H1 (cell line): ENCODE measurements around the gene PPP2R2D. TPM values are rescaled to one million over a fixed set of nuclear protein-coding genes. Genes with fewer than 3 reads are reported as not detected.

Experiments used
- CHD2 ChIP-seq: IDR thresholded peaks from 2 replicates; pipeline ENCODE4 v1.6.1; 2012; ENCODE audit warnings: low read length, improper control_type of control experiment
- EGR1 ChIP-seq: IDR thresholded peaks from 2 replicates; pipeline ENCODE4 v1.6.1; 2011; ENCODE audit warnings: low read depth, low read length, borderline replicate concordance
- EZH2 ChIP-seq: fragments of 200-600 bp; sonication (generic); IDR thresholded peaks from 2 replicates; pipeline ENCODE4 v1.7.1; 2012; ENCODE audit warnings: low read depth, mild to moderate bottlenecking, moderate library complexity, low read length, inconsistent platforms; ENCODE audit not compliant: severe bottlenecking
- JUND ChIP-seq: IDR thresholded peaks from 2 replicates; pipeline ENCODE4 v1.6.1; 2011; ENCODE audit warnings: mild to moderate bottlenecking, improper control_type of control experiment, low read length
- NRF1 ChIP-seq: IDR thresholded peaks from 2 replicates; pipeline ENCODE4 v1.6.1; 2011; ENCODE audit warnings: mild to moderate bottlenecking, low read depth, low read length, improper control_type of control experiment
- POLR2A ChIP-seq, 2 experiments: IDR thresholded peaks; 1 replicate in 1 of 2; 2 replicates in 1 of 2; pipeline ENCODE4 v1.6.1; 2011; ENCODE audit warnings: low read depth in 2 of 2, low read length in 2 of 2, mild to moderate bottlenecking in 2 of 2; ENCODE audit errors: control extremely low read depth in 1 of 2
- RBBP5 ChIP-seq: IDR thresholded peaks from 2 replicates; pipeline ENCODE4 v1.7.1; 2012; ENCODE audit warnings: low read depth, mild to moderate bottlenecking, inconsistent platforms, low read length, moderate library complexity, borderline replicate concordance
- RNF2 ChIP-seq: fragments of 200-900, 300-1000 bp; sonication (generic); IDR thresholded peaks from 2 replicates; pipeline ENCODE4 v1.7.1; 2016; ENCODE audit warnings: borderline replicate concordance, low read depth, mild to moderate bottlenecking, antibody characterized with exemption, low read length; ENCODE audit not compliant: poor library complexity, severe bottlenecking; ENCODE audit errors: missing control alignments
- TCF12 ChIP-seq: IDR thresholded peaks from 2 replicates; pipeline ENCODE4 v1.6.1; 2011; ENCODE audit warnings: low read depth, mild to moderate bottlenecking, low read length
- polyA plus RNA-seq, 7 experiments: library from polyadenylated mRNA; depleted of rRNA in 3 of 7; stranded (reverse) in 5 of 7; unstranded in 2 of 7; fragments of >200 nt in 5 of 7; fragments of 200-250 nt in 2 of 7; gene quantifications; 1 replicate in 5 of 7; 2 replicates in 1 of 7; 4 replicates in 1 of 7; pipeline versions ENCODE4 v1.2.1 to v1.2.3, GENCODE V29; 2011 to 2013; ENCODE audit warnings: missing spikeins in 2 of 7, mixed read lengths in 2 of 7
- total RNA-seq: library from RNA; stranded (reverse); fragmentation: NEBNext Ultra II Directional; extraction: Animal tissue kit (Norgen Biotek cat#: 25700); gene quantifications from 2 replicates; pipeline ENCODE4 v1.2.1, GENCODE V29; 2021
- TF ChIP-seq, protein P1 (sequence below): fragments of 300-600 bp; sonication (generic); IDR thresholded peaks from 2 replicates; pipeline ENCODE4 v1.7.1; 2012; ENCODE audit warnings: low read length, moderate library complexity, mild to moderate bottlenecking, inconsistent platforms; ENCODE audit not compliant: insufficient replicate concordance
- TF ChIP-seq, protein P2 (sequence below): IDR thresholded peaks from 2 replicates; pipeline ENCODE4 v1.6.1; 2011; ENCODE audit warnings: low read depth, mild to moderate bottlenecking, low read length; ENCODE audit not compliant: insufficient read depth

Gene PPP2R2D
- total and polyA plus RNA-seq, 2 of the 8 experiments (the other 6 are each of a cell fraction or from before 2014, with no cell fraction given): 25.4 to 32.8 TPM

DNA sequence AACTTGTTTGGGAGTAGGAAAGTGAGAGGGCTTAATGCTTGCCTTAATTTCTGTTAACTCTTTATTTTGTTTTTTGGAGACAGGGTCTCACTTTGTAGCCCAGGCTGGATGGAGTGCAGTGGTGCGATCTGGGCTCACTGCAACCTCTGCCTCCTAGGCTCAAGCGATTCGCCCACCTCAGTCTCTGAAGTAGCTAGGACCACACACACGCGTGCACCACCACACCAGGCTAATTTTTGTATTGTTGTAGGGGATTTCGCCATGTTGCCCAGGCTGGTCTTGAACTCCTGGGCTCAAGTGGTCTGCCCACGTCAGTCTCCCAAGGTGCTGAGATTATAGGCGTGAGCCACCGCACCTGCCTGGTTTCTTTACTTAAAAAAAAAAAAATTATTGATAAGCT lies 1.9 kb downstream of the PPP2R2D start (continued):
- TF ChIP-seq, protein P1, sequence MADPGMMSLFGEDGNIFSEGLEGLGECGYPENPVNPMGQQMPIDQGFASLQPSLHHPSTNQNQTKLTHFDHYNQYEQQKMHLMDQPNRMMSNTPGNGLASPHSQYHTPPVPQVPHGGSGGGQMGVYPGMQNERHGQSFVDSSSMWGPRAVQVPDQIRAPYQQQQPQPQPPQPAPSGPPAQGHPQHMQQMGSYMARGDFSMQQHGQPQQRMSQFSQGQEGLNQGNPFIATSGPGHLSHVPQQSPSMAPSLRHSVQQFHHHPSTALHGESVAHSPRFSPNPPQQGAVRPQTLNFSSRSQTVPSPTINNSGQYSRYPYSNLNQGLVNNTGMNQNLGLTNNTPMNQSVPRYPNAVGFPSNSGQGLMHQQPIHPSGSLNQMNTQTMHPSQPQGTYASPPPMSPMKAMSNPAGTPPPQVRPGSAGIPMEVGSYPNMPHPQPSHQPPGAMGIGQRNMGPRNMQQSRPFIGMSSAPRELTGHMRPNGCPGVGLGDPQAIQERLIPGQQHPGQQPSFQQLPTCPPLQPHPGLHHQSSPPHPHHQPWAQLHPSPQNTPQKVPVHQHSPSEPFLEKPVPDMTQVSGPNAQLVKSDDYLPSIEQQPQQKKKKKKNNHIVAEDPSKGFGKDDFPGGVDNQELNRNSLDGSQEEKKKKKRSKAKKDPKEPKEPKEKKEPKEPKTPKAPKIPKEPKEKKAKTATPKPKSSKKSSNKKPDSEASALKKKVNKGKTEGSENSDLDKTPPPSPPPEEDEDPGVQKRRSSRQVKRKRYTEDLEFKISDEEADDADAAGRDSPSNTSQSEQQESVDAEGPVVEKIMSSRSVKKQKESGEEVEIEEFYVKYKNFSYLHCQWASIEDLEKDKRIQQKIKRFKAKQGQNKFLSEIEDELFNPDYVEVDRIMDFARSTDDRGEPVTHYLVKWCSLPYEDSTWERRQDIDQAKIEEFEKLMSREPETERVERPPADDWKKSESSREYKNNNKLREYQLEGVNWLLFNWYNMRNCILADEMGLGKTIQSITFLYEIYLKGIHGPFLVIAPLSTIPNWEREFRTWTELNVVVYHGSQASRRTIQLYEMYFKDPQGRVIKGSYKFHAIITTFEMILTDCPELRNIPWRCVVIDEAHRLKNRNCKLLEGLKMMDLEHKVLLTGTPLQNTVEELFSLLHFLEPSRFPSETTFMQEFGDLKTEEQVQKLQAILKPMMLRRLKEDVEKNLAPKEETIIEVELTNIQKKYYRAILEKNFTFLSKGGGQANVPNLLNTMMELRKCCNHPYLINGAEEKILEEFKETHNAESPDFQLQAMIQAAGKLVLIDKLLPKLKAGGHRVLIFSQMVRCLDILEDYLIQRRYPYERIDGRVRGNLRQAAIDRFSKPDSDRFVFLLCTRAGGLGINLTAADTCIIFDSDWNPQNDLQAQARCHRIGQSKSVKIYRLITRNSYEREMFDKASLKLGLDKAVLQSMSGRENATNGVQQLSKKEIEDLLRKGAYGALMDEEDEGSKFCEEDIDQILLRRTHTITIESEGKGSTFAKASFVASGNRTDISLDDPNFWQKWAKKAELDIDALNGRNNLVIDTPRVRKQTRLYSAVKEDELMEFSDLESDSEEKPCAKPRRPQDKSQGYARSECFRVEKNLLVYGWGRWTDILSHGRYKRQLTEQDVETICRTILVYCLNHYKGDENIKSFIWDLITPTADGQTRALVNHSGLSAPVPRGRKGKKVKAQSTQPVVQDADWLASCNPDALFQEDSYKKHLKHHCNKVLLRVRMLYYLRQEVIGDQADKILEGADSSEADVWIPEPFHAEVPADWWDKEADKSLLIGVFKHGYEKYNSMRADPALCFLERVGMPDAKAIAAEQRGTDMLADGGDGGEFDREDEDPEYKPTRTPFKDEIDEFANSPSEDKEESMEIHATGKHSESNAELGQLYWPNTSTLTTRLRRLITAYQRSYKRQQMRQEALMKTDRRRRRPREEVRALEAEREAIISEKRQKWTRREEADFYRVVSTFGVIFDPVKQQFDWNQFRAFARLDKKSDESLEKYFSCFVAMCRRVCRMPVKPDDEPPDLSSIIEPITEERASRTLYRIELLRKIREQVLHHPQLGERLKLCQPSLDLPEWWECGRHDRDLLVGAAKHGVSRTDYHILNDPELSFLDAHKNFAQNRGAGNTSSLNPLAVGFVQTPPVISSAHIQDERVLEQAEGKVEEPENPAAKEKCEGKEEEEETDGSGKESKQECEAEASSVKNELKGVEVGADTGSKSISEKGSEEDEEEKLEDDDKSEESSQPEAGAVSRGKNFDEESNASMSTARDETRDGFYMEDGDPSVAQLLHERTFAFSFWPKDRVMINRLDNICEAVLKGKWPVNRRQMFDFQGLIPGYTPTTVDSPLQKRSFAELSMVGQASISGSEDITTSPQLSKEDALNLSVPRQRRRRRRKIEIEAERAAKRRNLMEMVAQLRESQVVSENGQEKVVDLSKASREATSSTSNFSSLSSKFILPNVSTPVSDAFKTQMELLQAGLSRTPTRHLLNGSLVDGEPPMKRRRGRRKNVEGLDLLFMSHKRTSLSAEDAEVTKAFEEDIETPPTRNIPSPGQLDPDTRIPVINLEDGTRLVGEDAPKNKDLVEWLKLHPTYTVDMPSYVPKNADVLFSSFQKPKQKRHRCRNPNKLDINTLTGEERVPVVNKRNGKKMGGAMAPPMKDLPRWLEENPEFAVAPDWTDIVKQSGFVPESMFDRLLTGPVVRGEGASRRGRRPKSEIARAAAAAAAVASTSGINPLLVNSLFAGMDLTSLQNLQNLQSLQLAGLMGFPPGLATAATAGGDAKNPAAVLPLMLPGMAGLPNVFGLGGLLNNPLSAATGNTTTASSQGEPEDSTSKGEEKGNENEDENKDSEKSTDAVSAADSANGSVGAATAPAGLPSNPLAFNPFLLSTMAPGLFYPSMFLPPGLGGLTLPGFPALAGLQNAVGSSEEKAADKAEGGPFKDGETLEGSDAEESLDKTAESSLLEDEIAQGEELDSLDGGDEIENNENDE: no peak
- TF ChIP-seq RBBP5 (no peak), TCF12 (no peak), EGR1 (no peak), POLR2A (IDR thresholded peaks at IDR 0.05; ENCODE audit: control extremely low read depth in 1 of 2, low read depth in 2 of 2, low read length in 2 of 2) (no peak), CHD2 (no peak), NRF1 (no peak), EZH2 (no peak), RNF2 (no peak), JUND (no peak)
- TF ChIP-seq, protein P2, sequence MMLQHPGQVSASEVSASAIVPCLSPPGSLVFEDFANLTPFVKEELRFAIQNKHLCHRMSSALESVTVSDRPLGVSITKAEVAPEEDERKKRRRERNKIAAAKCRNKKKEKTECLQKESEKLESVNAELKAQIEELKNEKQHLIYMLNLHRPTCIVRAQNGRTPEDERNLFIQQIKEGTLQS: no peak
